Tibial nerve (tissue), 4 donors: Measurements from ENCODE around the gene FAT1. TPM values are rescaled to one million over a fixed set of nuclear protein-coding genes. Genes with fewer than 3 reads are reported as not detected.

ENCODE experiments used
- DNase-seq, 2 donors: peaks; one replicate each; pipeline ENCODE4 v3.0.0-alpha.2; 2019; ENCODE audit warnings: low spot score in 2 of 2
- H3K27ac ChIP-seq, 4 donors: fragments of 200-600 bp; sonication (generic) in 3 of 4; one replicate each; pipeline ENCODE4 v1.5.1; 2017 to 2019; ENCODE audit warnings: mild to moderate bottlenecking in 1 of 4
- H3K27me3 ChIP-seq, 2 donors: fragments of 200-600 bp; sonication (generic) in 1 of 2; one replicate each; pipeline versions ENCODE4 v1.5.1 to v1.6.0; 2017 to 2019
- H3K36me3 ChIP-seq, 3 donors: fragments of 200-600 bp; sonication (generic); one replicate each; pipeline ENCODE4 v1.5.1; 2018 to 2019
- H3K4me1 ChIP-seq, 4 donors: fragments of 200-600 bp; sonication (generic) in 3 of 4; one replicate each; pipeline ENCODE4 v1.5.1; 2017 to 2019
- H3K4me3 ChIP-seq, 4 donors: fragments of 200-600 bp; sonication (generic) in 3 of 4; one replicate each; pipeline ENCODE4 v1.5.1; 2017 to 2019; ENCODE audit warnings: mild to moderate bottlenecking in 1 of 4, moderate library complexity in 1 of 4
- H3K9me3 ChIP-seq, 4 donors: fragments of 200-600 bp; sonication (generic) in 3 of 4; one replicate each; pipeline ENCODE4 v1.5.1; 2017 to 2019
- CTCF ChIP-seq, 5 experiments: fragments of 200-600 bp in 3 of 5; fragments of 450-650 bp in 2 of 5; sonication (generic) in 3 of 5; IDR thresholded peaks; one replicate each; pipeline ENCODE4 v1.5.1; 2016 to 2019; ENCODE audit warnings: antibody characterized with exemption in 5 of 5, mild to moderate bottlenecking in 3 of 5, moderate library complexity in 2 of 5
- EP300 ChIP-seq, 2 donors: sonication (generic); formaldehyde crosslinking; IDR thresholded peaks; one replicate each; pipeline ENCODE4 v1.6.1; 2017; ENCODE audit warnings: antibody characterized with exemption in 2 of 2, mild to moderate bottlenecking in 1 of 2
- POLR2A ChIP-seq, 2 donors: fragments of 450-650 bp; IDR thresholded peaks; one replicate each; pipeline ENCODE4 v1.6.1; 2017; ENCODE audit warnings: antibody characterized with exemption in 2 of 2, mild to moderate bottlenecking in 2 of 2, moderate library complexity in 2 of 2
- WGBS, 2 donors: methylation state at CpG; one replicate each; pipeline ENCODE4 v1.1.5; 2018; 5-methylcytosine and 5-hydroxymethylcytosine counted together
- total RNA-seq, 4 donors: library from RNA; depleted of rRNA; stranded (reverse); fragments of >200 nt; gene quantifications; one replicate each; pipeline ENCODE4 v1.1.0, GENCODE V29; 2016

The FAT1 gene
- total RNA-seq, 4 donors from 2014 or later, result 85.2 to 119 (median 91.6) TPM

- H3K36me3 ChIP-seq, result peaks cover 0 to 60% (median 0%) of the 10 kb centered on the region in 3 donors
- H3K27ac ChIP-seq, result no peak overlapping the region
- no peak for DNase-seq
- H3K4me1 ChIP-seq, result peaks cover 0 to 11% (median 0%) of the 10 kb centered on the region in 4 donors
- H3K4me3 ChIP-seq, result no peak overlapping the region
- H3K9me3 ChIP-seq, result peaks cover 0 to 9% (median 0%) of the 10 kb centered on the region in 4 donors
- 78 to 81% methylated on average over 8 of the region's 8 CpGs for WGBS, 2 donors
- TF ChIP-seq EP300 (IDR thresholded peaks at IDR 0.05) (no peak), POLR2A (IDR thresholded peaks at IDR 0.05) (no peak), CTCF (IDR thresholded peaks at IDR 0.05) (no peak)
- no peaks in the 10 kb centered on the region for H3K27me3 ChIP-seq
Measured at GRCh38 chr4:186586205-186586604, 137.5 kb downstream of the FAT1 start.

- Histone ChIP-seq H3K4me1 (peaks cover 0 to 11% (median 0%) of the 10 kb centered on the region in 4 donors), H3K4me3 (no peak overlapping the region), H3K27ac (no peak overlapping the region), H3K36me3 (peaks cover 0 to 51% (median 0%) of the 10 kb centered on the region in 3 donors), H3K9me3 (peaks cover 0 to 10% (median 0%) of the 10 kb centered on the region in 4 donors), H3K27me3 (no peaks in the 10 kb centered on the region)
- TF ChIP-seq CTCF (IDR thresholded peaks at IDR 0.05) (no peak), EP300 (IDR thresholded peaks at IDR 0.05) (no peak), POLR2A (IDR thresholded peaks at IDR 0.05) (no peak)
- DNase-seq, result no peak
- 87 to 89% methylated on average over 6 of the region's 6 CpGs for WGBS, 2 donors
Measured at GRCh38 chr4:186584912-186585311, 138.7 kb downstream of the FAT1 start.

GRCh38 chr4:186581421-186581820 is 142.2 kb downstream of the FAT1 start:
- H3K27me3 ChIP-seq, result no peaks in the 10 kb centered on the region
- peaks cover 0 to 10% (median 0%) of the 10 kb centered on the region in 4 donors for H3K9me3 ChIP-seq
- no peak overlapping the region for H3K4me3 ChIP-seq
- peaks cover 0 to 4% (median 0%) of the 10 kb centered on the region in 4 donors for H3K4me1 ChIP-seq
- 86 to 96% methylated on average over 6 of the region's 6 CpGs for WGBS, 2 donors
- TF ChIP-seq EP300 (IDR thresholded peaks at IDR 0.05), result no peak
- TF ChIP-seq POLR2A (IDR thresholded peaks at IDR 0.05), result no peak
- no peak for TF ChIP-seq CTCF (IDR thresholded peaks at IDR 0.05)
- peaks cover 0 to 32% (median 0%) of the 10 kb centered on the region in 3 donors for H3K36me3 ChIP-seq
- no peak overlapping the region for H3K27ac ChIP-seq
- no peak for DNase-seq

- 91 to 100% methylated on average over 1 of the region's 1 CpG for WGBS, 2 donors
Measured at GRCh38 chr4:186580669-186581068, 143.0 kb downstream of the FAT1 start.

More at GRCh38 chr4:186580669-186581068, 143.0 kb downstream of the FAT1 start:
- no peak for DNase-seq
- no peak overlapping the region for H3K4me3 ChIP-seq
- H3K9me3 ChIP-seq, result peaks cover 0 to 10% (median 0%) of the 10 kb centered on the region in 4 donors
- H3K4me1 ChIP-seq, result no peaks in the 10 kb centered on the region
- H3K27me3 ChIP-seq, result no peaks in the 10 kb centered on the region
- TF ChIP-seq CTCF (IDR thresholded peaks at IDR 0.05) (no peak), POLR2A (IDR thresholded peaks at IDR 0.05) (no peak), EP300 (IDR thresholded peaks at IDR 0.05) (no peak)
- H3K27ac ChIP-seq, result no peak overlapping the region
- peaks cover 0 to 32% (median 0%) of the 10 kb centered on the region in 3 donors for H3K36me3 ChIP-seq
